AG09309 (cell line): ENCODE results near the gene SUSD3.

Experiments
- DNase-seq: peaks from one replicate; pipeline ENCODE4 v3.0.0-alpha.2; 2010; ENCODE audit warnings: low read depth
- H3K4me3 ChIP-seq: 2 replicates; pipeline ENCODE4 v1.5.1; 2011; ENCODE audit warnings: mild to moderate bottlenecking, low read depth, low read length, moderate library complexity; ENCODE audit not compliant: control insufficient read depth
- TF ChIP-seq, protein P1 (sequence below): IDR thresholded peaks from 2 replicates; pipeline ENCODE4 v1.5.1; 2011; ENCODE audit warnings: mild to moderate bottlenecking, low read depth, low read length, inconsistent platforms; ENCODE audit not compliant: insufficient read depth, control insufficient read depth; ENCODE audit errors: missing control alignments

Gene SUSD3

DNA sequence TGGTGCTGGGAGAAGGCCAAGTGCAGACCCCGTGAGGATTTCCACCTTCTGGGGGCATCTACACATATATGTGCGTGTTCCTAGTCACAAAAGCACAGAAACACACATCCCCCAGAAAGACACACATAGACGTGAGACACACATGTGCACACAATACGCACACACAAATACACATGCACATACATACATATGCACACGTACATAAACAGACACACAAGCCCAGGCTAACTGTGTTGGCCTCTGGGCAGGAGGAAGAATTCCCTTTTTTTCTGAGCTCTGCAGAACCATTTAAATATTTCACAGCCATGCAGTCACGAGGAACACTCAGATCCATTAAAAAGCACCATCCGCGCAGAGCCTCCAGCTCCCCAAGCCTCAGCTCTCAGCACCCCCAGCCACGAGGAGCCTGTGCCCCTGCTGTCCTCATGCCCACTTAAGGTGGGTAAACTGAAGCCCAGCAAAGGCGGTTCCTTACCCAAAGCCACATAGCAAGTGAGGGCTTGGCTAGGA is 70.3 kb downstream of the SUSD3 start:
- H3K4me3 ChIP-seq, result no peak overlapping the region
- DNase-seq, result no peak
- TF ChIP-seq, protein P1, sequence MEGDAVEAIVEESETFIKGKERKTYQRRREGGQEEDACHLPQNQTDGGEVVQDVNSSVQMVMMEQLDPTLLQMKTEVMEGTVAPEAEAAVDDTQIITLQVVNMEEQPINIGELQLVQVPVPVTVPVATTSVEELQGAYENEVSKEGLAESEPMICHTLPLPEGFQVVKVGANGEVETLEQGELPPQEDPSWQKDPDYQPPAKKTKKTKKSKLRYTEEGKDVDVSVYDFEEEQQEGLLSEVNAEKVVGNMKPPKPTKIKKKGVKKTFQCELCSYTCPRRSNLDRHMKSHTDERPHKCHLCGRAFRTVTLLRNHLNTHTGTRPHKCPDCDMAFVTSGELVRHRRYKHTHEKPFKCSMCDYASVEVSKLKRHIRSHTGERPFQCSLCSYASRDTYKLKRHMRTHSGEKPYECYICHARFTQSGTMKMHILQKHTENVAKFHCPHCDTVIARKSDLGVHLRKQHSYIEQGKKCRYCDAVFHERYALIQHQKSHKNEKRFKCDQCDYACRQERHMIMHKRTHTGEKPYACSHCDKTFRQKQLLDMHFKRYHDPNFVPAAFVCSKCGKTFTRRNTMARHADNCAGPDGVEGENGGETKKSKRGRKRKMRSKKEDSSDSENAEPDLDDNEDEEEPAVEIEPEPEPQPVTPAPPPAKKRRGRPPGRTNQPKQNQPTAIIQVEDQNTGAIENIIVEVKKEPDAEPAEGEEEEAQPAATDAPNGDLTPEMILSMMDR, result no peak

DNA sequence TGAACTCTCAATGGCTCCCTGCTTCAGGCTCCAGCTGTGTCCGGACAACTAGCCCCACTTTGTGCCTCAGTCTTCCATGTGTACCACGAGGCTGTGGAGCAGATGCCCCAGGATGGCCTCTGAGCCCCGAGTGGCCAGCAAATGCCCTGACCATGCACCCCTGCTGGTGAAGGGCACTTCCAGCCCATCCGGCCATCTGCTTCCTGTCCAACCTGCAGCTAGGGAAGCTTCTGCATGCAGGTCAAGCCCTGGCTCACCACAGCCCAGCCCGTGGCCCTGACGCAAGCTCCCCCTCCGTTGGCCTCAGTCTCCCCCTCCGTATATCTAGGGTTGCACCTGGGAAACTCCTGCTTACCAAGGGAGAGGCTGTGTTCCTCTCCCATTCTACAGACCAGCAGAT is 70.8 kb downstream of the SUSD3 start:
- TF ChIP-seq, protein P1, result no peak
- H3K4me3 ChIP-seq, result no peak overlapping the region
- DNase-seq, result no peak

DNA sequence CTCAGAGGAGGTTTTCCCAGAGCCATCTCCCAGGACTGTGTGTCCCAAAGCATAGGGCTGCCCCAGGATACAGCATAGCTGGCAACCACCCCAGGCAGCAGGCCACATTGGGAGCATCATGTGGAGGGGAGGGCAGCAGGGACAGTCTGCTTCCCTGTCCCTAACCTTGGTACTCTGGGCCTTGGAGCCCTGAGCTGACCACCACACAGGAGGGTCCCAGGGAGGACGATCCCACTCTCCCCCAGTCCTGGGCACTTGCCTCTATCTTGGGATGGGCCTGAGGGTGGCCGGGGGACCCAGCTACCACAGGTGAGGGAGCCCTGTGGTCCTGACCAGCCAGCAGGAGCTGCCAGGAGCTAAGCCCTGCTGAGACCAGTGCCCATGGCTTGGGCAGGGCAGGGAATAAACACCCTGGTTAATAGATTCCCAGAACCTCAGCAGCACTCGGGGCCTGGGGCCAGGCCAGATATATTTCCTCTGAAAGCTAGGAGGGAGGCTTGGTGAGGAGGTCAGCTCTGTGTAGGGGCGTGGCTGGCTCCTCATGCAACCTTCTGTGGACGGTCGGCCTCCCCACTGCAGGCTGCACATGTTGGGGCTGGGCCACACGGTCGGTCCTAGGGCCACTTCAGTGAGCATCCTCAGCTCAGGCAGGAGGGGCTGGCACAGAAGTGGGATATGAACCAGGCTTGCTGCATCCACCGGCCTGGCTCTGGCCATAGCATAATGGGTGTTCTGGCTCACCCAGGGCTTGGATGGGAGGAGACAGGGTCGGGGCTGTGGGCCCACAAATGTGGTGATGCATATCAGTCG is 71.4 kb downstream of the SUSD3 start:
- no peak overlapping the region for H3K4me3 ChIP-seq
- no peak for DNase-seq
- TF ChIP-seq, protein P1, result no peak

DNA sequence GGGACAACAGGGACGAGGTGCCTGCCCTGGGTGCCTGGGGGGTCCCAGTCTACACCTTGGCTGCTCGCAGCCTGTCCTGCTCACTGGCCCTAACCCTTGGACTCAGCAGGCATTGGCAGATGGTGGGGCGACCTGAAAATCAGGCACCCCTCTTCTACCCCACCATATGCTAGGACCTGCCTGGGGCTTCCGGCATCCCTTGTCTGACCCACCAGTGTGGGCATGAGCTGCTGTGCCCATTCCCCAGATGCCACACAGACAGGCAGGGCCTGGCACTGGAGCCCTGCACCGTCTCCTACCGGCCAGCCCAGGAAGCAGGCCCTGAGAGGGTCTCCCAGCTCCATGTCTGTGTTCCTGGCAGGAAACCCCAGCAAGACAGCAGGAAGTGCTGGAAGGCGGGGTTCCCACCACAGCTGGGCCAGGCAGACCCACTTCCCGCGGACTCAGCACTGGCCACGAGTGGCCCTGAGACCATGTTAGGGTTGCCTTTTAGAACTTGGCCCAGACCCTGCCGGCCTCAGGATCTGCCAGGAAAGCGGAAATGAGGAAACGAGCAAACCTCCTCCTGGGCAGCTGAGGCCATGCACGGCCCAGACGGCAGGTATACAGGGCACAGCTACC is 72.5 kb downstream of the SUSD3 start:
- no peak overlapping the region for H3K4me3 ChIP-seq
- no peak for DNase-seq
- TF ChIP-seq, protein P1, result no peak

DNA sequence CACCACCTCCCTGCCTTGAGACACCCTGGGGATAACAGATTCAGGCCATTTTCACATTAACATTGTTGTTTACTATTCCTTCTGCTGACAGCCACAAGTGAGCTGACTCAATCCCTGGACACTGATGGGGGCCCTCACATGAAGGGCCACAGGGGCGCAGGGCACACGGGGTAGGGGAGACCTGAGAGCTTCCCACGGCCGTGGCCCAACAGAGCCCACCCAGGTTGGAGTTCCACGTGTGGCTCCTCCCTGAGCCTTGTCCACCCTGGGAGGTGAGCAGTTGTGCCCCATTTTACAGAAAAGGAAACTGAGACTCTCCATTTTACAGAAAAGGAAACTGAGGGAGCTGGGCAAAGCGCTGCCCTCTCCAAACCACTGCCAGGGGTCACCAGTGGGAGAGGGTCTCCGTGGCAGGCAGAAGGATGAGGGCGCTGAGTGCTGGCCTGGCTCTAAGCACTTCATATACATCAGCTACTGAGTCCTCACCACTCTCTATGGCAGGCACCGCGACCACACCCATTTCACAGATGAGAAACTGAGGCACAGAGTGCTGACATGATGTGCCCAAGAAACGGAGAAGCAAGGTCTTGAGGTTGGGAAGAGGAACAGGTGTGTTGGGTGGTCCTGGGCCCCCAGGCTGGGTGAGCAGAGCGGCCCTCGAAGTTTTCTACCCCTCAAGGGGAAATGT is 73.2 kb downstream of the SUSD3 start:
- TF ChIP-seq, protein P1, result no peak
- DNase-seq, result no peak
- no peak overlapping the region for H3K4me3 ChIP-seq

DNA sequence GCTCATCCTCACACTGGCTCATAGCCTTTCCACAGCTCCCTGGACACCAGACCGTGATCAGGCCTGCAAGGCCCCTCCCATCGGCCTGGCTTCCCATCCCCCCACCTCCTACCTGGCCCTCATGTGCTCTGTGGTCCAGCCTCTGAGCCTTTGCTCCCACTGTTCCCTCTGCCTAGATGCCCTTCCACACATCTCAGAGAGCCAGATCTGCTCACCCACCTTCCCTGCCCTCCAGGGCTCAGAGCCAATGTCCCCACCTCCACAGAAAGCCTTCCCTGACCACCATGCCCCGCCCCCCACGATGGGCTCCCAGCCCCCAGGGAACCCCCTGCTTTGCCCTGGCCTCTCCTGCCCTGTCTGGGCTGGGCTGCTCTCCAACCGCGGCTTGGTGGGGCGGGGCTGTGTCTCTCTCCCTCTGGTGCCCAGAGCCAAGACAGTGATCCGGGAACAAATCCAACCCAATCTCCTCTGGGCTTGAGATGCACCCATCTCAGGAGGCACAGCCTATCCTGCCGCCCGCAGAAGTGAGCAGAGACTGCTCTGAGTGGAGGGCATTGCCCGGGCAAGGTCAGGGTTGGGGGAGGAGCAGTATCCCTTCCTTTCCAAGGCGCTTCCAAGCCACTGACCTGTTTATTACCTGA is 73.9 kb downstream of the SUSD3 start:
- H3K4me3 ChIP-seq, result peak overlapping the region; percentile 93
- no peak for DNase-seq
- TF ChIP-seq, protein P1, result no peak
